Measurements from ENCODE around the gene TCEAL2.
"Not testable (repeated sequence)": the region's sequence is repeated elsewhere in the genome, so short reads cannot be mapped to it uniquely, and the experiment has no call there.

TCEAL2 gene

DNA sequence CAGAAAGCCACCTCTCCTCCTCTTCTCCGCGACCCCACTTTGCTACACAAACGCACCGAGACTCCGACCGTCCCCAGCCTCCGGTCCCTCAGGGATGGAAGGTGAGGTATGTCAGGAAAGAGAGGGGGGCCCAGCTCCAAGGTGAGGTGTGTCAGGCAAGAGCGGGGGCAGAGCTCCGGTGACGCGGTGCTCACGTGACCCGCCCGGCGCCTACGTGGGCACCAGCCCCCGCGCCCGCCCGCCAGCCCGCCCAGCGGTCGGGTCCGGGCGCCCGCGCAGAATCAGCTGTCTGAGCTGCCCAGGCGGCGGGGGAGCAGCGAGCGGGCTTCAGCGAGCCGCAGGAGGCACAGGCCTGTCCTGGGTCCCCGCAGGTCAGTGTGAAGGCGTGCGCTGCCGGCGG is at the start of gene TCEAL2:
TCEAL2 (plus strand) TSS at position 244 of the 400 bp plus-strand sequence. CDS start 1,152 bp downstream, outside the sequence.
- not testable (repeated sequence) for DNase-seq

DNA sequence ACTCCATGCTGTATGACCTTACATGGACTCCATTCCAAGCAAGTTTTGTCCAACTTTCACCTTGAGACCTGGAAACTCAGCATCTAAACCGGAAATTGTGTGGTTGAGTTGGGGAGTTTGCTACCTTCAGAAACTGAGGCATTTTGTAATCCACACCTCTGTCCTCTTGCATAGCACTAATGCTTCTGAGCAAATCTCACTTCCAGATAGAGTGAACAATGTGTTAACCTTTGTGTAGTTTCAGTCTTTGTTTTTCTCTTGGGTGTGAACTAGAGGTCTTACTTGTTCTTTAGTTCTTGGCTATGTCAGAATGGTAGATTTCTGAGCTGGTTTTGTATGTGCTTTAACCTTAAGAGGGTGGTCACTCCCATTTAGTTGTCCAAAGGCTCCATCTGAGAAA is 48.1 kb upstream of the TCEAL2 start:
- no peak for DNase-seq

DNA sequence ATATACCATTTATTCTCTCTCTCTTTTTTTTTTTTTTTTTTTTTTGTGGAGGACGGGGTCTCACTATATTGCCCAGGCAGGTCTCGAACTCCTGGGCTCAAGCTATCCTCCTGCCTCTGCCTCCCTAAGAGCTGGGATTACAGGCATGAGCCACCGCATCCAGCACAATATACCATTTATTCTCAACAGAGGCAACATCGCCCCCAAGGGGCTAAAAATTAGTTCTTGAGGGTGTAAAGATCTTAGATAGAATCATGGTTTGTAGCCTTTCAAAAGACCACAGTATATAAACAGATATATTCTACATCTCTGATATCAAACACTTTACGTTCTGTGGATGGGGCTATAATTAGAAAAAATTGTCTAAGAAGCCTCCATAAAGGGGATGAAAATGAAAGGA is 39.8 kb upstream of the TCEAL2 start:
- DNase-seq = no peak

DNA sequence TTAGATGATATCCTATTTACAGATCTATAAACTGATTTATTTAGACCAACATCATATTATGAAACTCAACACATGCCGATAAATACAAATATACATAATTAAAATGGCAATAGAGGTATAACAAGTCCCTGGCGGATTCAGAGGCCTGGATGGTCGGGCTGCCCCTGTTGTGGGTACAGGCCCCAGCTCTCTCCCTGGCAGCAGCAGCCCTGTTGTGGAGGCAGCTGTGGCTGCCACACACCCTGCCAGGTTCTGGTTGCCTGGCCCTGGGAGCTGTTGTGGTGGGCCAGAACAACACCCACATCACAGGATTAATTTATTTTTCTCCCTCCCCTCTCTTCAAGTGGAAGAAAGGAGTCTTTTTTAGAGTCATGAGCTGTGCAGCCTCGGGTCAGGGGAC is 12.1 kb upstream of the TCEAL2 start:
- DNase-seq = no peak

DNA sequence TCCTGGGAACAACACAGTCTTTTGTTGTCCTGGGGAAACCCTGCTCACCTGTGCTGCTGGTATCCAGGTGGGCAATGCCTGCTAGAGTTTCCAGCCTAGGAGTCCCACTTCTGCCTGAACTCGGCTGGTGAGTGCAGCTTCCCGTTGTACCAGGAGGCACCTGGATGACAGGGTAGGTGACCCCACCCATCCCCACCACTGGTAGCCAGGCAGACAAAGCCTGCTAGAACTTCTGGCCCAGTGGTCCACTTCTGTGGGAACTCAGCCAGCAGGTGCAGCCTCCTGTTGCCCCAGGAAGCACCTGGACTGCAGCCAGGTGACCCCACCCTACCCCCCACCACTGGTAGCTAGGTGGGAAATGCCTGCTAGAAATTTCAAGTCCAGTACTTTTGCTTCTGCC is 9.7 kb upstream of the TCEAL2 start:
- DNase-seq = no peak

DNA sequence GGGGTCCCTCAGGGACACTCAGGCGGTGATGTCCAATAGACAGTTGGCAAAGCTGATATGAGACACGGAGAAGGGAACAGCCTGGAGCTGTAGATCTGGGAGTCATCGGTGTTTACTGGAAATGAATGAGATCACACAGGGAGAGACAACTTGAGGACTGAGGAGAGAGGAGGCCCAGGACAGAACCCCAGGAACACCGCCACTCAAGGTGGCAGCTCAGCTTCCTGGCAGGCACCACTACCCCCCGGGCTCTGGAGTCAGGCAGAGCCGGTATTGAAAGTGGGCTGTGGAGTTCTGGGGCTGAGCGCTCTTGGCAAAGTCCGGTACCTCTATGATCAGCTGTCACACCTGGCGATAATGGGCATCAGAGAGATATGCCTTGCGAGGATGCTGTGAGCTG is 465 bp upstream of the TCEAL2 start:
- not testable (repeated sequence) for DNase-seq

DNA sequence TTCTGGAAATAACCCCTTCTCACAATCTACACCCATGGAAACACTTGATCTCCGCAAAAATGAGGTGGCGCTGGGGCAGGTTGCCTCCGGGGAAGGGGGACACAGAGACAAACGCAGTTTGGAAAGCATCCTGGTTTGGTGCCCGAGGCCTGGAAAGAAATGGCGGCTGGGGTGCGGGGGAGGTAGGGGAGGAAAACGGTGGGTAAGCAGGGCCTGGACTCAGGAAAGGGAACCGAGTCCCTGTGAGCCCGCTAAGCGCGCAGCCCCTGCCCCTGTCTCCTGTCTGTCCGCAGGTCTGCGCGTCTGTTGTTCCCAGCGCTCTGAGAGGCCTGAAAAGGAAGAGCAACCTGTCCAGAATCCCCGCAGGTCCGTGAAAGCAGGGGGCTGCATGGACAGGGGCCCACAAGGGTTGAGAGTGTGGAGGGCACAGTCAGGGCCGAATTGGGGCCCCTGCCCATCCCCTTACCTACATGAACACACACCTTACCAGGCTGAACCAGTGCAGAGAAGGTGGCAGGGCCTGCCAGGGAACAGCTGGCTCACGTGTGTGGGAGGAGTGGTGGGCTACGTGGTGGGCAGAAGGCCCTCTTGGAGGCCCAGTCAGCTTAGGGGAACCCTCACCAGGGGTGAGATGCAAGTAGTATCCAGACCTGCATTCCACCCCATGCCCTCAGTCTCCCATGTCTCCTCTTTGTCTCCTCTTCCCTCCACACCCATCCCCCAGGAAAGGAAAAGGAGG is 770 bp downstream of the TCEAL2 start:
- DNase-seq = not testable (repeated sequence)

DNA sequence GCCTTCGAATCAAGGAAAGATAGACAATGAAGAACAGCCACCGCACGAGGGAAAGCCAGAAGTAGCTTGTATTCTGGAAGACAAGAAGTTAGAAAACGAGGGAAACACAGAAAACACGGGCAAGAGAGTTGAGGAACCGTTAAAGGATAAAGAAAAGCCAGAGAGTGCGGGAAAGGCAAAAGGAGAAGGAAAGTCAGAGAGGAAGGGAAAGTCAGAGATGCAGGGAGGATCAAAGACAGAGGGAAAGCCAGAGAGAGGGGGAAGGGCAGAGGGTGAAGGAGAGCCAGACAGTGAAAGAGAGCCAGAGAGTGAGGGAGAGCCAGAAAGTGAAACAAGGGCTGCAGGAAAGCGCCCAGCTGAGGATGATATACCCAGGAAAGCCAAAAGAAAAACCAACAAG is 1.4 kb downstream of the TCEAL2 start:
- DNase-seq = no peak

DNA sequence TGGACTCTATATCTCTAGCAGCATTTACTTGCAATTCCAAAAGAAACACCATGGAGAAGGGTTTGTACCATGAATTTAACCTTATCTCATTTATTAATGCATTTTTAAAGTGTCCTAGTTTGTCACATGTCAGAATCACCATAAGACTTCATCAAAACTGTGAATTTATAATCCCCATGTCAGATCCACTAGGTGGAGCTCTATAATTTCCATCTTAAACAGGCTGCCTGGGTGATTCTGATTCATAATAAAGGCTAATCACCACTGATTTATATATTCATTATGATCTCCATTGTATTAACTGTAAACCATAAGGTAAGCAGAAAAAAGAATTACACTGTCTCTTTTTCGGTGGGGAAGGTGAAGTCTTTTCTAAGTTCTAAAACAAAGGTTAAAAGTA is 4.0 kb downstream of the TCEAL2 start:
- no peak for DNase-seq

DNA sequence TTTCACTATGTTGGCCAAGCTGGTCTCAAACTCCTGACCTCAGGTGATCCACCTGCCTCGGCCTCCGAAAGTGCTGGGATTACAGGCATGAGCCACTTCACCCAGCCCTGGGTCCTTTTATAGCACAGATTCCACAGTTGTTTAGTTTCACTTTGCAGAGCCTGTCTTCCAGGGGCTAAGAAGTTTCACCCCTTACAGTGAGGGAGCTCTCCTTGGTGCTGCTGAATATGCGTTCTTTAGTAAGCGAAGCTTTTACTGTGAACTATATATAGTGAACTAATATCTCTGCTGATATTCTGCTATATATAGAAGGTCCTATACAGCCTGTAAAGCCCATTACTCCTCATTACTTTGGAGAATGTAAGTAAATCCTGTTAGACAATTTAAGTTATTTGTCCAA is 12.6 kb downstream of the TCEAL2 start:
- no peak for DNase-seq

DNA sequence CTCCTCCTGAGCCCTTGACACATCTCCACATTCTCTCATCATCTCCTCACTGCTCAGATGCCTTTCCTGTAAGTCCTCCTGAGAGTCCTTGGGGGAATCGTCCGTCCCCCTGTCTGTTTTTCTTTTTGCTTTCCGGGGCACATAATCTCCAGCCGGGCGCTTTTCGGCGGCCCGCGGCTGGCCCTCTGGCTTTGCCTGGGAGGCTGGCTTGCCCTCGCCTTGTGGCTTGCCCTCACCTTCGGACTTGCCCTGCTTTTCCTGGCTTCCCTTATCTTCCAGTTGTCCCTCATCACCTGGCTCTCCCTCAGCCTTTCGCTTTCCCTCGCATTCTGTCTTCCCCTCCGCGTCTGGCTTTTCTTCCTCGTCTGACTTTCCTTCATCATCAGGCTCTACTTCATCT is 15.4 kb downstream of the TCEAL2 start:
- not testable (repeated sequence) for DNase-seq

DNA sequence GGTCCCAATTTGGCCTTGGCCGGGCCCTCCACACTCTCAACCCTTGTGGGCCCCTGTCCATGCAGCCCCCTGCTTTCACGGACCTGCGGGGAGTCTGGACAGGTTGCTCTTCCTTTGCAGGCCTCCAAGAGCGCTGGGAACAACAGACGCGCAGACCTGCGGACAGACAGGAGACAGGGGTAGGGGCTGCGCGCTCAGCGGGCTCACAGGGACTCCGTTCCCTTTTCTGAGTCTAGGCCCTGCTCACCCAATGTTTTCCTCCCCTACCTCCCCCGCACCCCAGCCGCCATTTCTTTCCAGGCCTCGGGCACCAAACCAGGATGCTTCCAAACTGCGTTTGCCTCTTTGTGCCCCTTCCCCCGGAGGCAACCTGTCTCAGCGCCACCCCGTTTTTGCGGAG is 16.2 kb downstream of the TCEAL2 start:
- not testable (repeated sequence) for DNase-seq

DNA sequence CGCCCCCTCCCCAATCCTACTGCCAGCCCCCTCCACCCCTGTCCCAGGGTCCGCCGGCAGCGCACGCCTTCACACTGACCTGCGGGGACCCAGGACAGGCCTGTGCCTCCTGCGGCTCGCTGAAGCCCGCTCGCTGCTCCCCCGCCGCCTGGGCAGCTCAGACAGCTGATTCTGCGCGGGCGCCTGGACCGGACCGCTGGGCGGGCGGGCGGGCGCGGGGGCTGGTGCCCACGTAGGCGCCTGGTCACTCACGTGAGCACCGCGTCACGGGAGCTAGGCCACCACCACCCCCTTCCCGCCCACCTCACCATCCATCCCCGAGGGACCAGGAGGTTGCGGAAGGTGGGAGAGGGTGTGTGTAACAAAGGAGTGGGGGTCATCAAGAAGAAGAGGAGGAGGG is 16.8 kb downstream of the TCEAL2 start, which contains the start of gene TCEAL6:
TCEAL6 (minus strand) TSS at position 208 of the 400 bp plus-strand sequence.
- not testable (repeated sequence) for DNase-seq

DNA sequence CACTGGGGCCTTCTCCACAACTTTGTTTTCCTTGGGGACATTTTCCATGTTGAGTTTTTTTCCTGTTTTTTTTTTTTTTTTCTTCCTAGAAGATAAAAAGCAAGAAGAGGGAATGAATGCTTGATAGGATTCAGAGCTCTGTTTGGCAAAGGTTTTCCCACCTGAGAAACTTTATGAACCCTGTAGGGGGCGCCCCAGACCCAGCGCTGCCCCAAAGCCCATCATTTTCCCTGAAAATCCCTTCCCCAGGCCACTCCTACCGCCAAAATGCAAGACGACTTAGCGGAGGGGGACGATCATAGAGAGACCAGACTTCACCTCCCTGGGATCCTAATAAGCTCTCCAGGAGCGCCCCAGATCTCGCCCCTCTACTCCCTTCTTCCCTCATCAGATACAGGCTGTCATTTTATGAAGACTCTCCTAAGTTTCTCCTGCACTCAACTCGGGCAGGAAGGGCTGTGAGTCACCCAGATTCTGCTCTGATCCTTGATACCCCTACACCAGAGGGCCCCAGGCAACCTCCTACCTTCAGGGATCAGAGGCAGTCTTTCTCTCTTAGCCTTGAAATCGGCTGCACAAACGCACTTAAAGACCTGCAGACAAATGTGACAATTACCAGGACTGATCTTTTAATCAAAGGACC is 28.9 kb downstream of the TCEAL2 start:
- DNase-seq = peak; percentile 16

DNA sequence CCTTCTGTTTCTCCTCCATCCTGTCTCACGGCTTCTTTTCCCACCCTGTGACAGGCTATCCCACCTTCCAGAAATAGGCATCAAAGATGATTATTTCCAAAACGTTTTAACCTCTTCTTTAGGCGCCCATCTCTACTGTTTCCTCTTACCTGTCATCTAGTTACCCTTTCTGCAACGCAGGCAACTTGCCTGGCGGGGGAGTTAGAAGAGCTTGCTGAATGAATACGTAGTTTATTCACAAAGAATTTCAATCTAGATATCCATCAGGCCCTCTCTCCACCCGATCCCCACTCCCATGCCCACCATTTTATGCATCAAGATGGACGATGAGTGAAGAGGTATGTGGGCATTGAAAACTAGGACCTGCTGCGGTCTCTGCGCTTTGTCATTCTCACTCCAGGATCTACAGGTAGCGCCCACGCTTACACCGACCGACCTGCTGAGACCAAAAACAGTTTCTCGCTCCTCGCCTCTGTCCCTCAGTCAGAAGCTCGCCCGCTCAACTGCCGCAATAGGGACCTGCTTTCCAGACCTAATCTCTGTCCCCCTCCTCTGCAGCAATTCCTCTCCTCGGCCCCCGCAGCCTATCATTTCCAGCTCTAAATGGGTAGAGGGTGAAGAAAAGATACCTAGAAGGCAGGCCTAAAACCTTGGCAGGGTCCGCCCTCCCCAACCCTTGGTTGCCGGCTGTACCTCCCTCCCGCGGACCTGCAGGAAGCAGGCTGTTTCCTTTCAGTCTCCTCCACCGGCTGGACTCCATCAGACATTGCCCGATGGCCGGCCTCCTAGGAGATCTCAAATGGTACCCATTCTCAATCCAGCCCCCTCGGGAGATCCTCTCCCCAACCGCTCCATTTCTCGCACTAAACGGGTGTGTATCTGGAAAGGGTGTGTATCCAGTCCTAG is 29.7 kb downstream of the TCEAL2 start:
- DNase-seq = no peak

DNA sequence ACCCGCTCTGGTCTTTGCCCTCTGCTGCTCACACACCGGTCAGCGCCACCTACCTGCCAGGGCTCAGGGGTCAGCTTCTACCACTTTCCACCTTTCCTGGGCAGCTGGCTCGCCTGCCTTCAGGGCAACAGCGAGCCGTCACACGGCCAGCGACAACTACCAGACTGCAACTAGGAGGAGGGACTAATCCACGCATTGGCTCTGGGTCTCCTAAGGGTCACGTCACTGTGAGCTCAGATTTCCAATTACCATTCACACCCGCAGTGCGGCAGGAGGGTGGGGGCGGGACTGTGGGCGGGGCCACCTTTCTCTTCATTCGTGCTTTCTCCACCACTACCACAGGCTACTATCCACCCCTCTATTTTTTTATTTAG is 30.3 kb downstream of the TCEAL2 start, which contains the start of gene BEX5:
BEX5 (minus strand) TSS at position 172 of the 374 bp plus-strand sequence. CDS start 1,712 bp downstream, outside the sequence.
- peak; percentile 53 for DNase-seq

Data from SHP77 treated with DMSO at 0.1 percent for 48 hours (cell line).